ENCODE data around the gene LIX1. TPM values are rescaled to one million over a fixed set of nuclear protein-coding genes. Genes with fewer than 3 reads are reported as not detected.

LIX1 gene
- total and polyA plus RNA-seq, 2 donors: 0.10 to 0.63 TPM

DNA sequence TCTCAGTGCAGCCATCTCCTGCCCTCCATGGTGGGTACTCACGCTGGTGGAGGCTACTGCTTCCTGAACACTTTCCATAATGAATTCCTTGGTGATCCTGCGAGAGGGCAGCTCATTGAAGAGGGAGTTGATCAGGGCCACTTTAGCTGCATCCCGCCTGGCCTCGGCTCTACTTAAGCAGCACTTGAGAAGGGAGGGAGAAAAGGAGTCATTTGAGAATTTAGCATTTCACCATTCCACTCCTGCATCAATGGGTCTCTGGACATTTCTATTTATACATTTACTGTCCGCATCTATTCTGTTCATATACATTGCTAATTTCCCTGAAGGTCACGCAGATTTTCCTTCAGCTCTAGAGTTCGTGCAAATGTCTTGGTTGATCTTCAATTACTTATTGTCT is 35.1 kb downstream of the LIX1 start:
- H3K36me3 ChIP-seq (ENCODE audit: insufficient read depth): no peaks in the 10 kb centered on the region
- no peak overlapping the region for H3K4me3 ChIP-seq (ENCODE audit: low read depth, low read length)
- 91% methylated on average over 7 of the region's 7 CpGs for WGBS
- no peak overlapping the region for H3K27ac ChIP-seq (ENCODE audit: low read depth)
- no peak for DNase-seq (ENCODE audit: extremely low spot score)
- no peaks in the 10 kb centered on the region for H3K4me1 ChIP-seq (ENCODE audit: insufficient read depth)

DNA sequence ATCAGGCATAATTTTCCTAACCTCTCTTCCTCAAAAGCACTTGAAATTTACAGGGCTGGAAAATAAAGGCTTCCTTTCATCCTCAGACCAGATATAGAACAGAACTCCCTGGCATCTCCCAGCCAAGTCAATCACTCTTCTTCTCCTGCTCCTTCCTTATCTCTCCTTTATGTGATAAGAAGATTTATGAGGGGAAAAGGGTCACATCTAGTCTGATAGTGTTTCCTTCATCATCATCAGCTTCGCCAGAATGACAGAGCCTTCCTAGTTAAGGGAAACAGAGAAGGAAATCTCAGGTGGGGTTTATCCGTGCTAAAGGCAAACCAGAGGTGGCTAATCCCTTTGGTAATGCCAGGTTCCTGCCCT is 36.2 kb downstream of the LIX1 start:
- Histone ChIP-seq H3K36me3 (ENCODE audit: insufficient read depth) (no peaks in the 10 kb centered on the region), H3K4me1 (ENCODE audit: insufficient read depth) (no peaks in the 10 kb centered on the region), H3K27ac (ENCODE audit: low read depth) (no peak overlapping the region), H3K4me3 (ENCODE audit: low read depth, low read length) (no peak overlapping the region)
- no peak for DNase-seq (ENCODE audit: extremely low spot score)
- 58% methylated on average over 2 of the region's 2 CpGs for WGBS

DNA sequence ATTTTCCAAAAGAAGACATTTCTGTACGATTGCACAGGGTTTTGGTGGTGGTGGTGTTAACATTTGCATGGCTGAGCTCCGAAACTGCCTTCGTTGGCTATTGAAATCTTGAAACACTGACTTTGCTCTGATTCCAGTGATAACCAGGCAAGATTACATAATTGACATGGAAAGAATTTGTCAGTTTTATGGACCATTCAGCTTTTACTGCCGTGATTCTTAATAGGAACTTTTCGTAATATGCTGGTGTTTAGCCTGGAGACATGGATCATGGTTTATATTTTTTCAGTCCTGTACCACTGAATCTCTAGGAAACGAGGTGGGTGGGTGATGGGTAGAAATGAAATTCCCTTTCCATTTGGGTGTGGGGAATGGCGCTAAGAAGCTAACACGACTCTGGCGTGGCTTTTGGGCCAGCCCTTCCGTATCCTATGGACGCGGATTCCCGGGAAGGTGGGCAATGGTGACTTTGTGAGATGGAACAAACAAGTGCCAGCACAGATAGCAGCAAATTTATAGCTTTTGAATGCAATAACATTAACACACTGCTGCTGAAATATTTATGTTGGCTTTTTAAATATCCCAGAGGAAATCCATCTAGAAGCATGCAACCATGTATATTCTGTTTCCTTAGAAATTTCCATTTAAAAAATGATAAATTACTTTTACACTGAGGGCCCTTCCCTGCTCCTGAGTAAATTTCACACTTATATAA is 36.8 kb downstream of the LIX1 start:
- DNase-seq (ENCODE audit: extremely low spot score): no peak
- H3K4me1 ChIP-seq (ENCODE audit: insufficient read depth): no peaks in the 10 kb centered on the region
- no peaks in the 10 kb centered on the region for H3K36me3 ChIP-seq (ENCODE audit: insufficient read depth)
- no peak overlapping the region for H3K27ac ChIP-seq (ENCODE audit: low read depth)
- WGBS: 57% methylated on average over 13 of the region's 13 CpGs
- no peak overlapping the region for H3K4me3 ChIP-seq (ENCODE audit: low read depth, low read length)

DNA sequence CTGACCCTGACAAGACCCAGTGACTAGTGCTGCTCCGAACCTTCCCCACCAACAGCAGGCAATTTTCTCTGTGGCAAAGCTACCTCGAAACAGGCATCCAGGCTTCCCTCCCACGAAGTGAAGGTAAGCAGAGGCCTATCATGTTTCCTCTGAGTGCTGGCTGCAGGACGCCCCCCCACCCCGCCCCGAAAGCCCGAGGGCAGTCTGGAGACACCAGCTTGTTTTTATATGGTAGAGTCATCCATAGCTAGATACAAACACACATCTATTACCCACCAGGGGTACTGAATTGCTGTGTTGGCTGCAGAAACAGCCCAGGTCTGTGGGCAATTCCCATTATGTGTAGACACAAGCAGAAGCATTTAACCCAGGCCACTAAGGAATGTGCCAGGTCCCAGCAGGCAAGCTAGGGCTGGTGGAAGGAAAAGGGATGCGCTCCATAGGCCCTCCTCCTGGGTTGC is 40.4 kb downstream of the LIX1 start:
- H3K4me3 ChIP-seq (ENCODE audit: low read depth, low read length): no peak overlapping the region
- H3K4me1 ChIP-seq (ENCODE audit: insufficient read depth): no peaks in the 10 kb centered on the region
- H3K36me3 ChIP-seq (ENCODE audit: insufficient read depth): no peaks in the 10 kb centered on the region
- no peak overlapping the region for H3K27ac ChIP-seq (ENCODE audit: low read depth)
- WGBS: 66% methylated on average over 8 of the region's 8 CpGs
- no peak for DNase-seq (ENCODE audit: extremely low spot score)

DNA sequence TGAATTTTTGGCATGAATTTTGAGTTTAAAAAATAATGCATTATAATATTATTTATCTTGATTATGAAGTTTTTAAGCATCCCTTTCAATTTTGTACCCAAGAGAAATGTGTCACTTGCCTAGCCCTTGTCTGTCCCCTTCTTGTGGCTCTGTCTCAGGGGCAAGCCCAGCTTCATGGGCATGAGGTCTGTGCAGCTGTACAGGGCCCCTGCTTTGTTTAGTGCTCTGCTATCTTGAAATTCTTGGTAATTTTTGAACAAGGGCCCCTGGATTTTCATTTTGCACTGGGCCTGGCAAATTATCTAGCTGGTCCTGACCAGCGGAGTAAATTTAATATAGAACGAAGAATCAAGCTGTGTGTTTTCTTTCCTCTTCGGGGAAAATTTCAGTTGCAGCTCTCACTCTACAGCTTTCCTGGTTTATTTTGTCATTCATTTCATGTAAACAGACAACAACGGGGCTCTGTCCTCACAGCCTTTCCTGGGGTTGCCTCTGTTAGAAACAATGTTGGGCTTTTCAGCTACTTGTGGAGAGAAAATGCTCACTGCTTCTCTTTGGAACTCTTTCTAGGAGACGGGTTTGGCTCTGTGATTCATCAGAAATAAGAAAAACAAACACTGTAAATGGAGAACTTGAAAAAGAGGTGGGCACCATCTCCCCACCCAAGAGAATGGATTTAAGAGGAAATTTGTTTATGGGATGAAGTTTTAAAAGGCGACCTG is 41.1 kb downstream of the LIX1 start:
- DNase-seq (ENCODE audit: extremely low spot score): no peak
- no peaks in the 10 kb centered on the region for H3K4me1 ChIP-seq (ENCODE audit: insufficient read depth)
- 61% methylated on average over 6 of the region's 6 CpGs for WGBS
- no peak overlapping the region for H3K4me3 ChIP-seq (ENCODE audit: low read depth, low read length)
- no peak overlapping the region for H3K27ac ChIP-seq (ENCODE audit: low read depth)
- no peaks in the 10 kb centered on the region for H3K36me3 ChIP-seq (ENCODE audit: insufficient read depth)

DNA sequence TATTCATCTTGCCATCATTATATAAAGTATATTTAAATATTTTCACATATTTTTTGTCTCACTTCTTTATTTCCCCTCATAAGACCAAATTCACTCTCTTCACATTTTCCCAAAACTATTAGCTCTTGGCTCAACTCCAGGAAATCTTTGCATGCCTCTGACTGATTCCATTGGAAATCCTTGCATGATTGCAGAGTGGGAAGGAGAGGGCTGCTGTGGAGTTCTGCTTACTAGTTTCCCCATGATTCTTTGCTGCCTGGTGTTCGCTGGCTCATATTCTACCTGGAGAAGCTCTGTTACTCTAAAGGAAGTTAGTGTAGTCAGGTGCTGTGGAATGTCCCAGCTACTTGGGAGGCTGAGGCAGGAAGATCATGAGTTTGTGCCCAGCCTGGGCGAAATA is 41.9 kb downstream of the LIX1 start:
- WGBS: 67% methylated on average over 2 of the region's 2 CpGs
- H3K27ac ChIP-seq (ENCODE audit: low read depth): no peak overlapping the region
- H3K4me1 ChIP-seq (ENCODE audit: insufficient read depth): no peaks in the 10 kb centered on the region
- H3K36me3 ChIP-seq (ENCODE audit: insufficient read depth): no peaks in the 10 kb centered on the region
- DNase-seq (ENCODE audit: extremely low spot score): no peak
- H3K4me3 ChIP-seq (ENCODE audit: low read depth, low read length): no peak overlapping the region

DNA sequence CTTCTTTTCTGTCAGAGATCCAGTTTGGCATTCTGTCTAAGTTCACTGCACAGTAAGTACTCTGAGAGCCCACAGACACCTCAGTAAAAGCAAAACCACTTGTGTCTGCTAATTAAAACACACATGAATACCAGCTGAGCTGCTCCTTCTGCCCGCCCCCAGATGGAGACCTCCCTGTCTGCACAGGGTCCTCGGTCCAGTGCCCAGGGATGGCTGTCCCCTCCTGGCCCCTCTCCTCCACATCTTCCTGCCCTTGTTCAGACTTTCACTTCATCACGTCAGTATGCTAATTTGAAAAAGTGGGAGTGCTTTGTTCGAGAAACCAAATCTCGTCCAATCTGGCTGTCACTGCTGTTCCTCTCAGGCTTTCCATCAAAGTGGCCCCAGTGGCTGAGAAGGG is 43.5 kb downstream of the LIX1 start:
- no peak overlapping the region for H3K4me3 ChIP-seq (ENCODE audit: low read depth, low read length)
- H3K4me1 ChIP-seq (ENCODE audit: insufficient read depth): no peaks in the 10 kb centered on the region
- no peak overlapping the region for H3K27ac ChIP-seq (ENCODE audit: low read depth)
- no peaks in the 10 kb centered on the region for H3K36me3 ChIP-seq (ENCODE audit: insufficient read depth)
- DNase-seq (ENCODE audit: extremely low spot score): no peak
- 81% methylated on average over 5 of the region's 5 CpGs for WGBS

DNA sequence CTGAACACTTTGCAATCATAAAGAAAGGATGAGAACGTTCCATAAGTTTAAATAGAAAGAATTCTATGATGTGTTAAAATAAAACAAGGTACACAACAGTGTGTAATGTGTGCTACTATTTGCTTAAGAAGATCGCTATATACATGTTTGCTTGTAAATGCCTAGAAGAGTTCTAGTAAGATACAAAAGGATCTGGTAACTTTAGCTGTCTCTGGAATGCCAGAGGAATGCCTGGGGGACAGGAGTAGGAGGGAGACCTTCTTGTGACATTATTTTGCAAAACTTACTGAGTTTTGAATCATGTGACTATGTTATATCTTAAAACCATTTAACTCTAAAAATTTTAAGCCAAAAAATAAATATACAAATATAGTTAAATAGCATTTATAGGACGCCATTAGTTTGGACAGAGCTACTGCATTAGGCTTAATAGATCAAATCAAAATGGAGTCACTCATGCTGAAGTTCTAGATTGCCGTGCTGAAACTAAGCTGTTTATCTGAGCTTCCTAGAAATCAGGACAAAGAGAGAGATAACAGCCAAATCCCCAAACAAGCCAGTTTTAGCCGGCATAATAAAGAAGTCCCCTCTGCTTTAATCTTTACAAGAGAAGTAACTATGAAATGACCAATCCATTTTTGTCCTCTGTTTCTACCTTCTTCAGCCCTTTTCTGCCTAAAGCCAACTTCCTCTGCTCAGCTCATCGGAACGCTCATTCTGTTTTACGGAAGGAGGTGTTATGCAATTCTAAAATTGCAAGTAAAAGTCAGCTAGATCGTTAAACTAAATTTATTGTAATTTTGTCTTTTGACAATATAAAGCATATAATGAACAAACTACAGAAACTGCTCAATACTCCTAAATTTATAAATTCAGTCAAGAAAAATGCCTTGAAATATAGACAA is 44.8 kb downstream of the LIX1 start:
- WGBS: 67% methylated on average over 9 of the region's 9 CpGs
- Histone ChIP-seq H3K36me3 (ENCODE audit: insufficient read depth) (no peaks in the 10 kb centered on the region), H3K4me1 (ENCODE audit: insufficient read depth) (no peaks in the 10 kb centered on the region), H3K4me3 (ENCODE audit: low read depth, low read length) (no peak overlapping the region), H3K27ac (ENCODE audit: low read depth) (no peak overlapping the region)
- no peak for DNase-seq (ENCODE audit: extremely low spot score)

DNA sequence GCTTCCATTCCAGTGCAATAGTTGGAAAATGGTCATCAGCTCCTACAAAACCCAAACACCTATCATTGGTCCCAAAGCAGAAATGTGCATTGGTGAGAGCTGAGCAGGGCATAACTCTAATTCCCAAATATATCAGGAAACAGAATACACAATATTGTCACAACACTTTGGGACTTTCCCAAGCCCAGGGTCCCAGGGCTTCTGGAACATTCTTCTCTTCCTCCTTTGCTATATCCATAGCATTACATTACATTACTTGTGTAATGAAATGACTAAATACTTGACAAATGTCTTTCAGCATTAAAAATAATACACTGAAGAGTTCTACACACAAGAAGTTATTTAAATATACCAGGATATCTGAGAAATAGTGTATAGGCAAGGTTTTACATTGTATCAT is 45.6 kb downstream of the LIX1 start:
- Histone ChIP-seq H3K27ac (ENCODE audit: low read depth) (no peak overlapping the region), H3K4me1 (ENCODE audit: insufficient read depth) (no peaks in the 10 kb centered on the region), H3K36me3 (ENCODE audit: insufficient read depth) (no peaks in the 10 kb centered on the region), H3K4me3 (ENCODE audit: low read depth, low read length) (no peak overlapping the region)
- no peak for DNase-seq (ENCODE audit: extremely low spot score)

DNA sequence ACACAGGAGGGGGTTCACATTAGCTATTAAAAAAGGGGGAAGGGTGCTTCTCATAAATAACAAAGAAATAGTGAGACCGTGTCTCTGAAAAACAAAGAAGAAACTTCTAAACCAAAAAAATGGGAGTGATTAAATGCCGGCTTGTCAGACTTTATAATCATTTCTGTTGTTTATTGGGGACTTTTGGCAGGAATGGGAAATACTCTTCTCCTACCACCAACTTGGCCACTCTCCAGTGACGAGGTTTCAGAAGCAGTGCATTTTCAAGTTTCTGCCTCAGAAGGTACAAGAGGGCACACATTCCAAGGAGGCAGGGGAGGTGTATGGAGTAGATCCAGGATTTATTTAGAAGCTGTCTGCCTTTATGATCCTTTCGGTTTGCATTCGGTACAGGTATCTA is 46.2 kb downstream of the LIX1 start:
- 25% methylated on average over 5 of the region's 5 CpGs for WGBS
- Histone ChIP-seq H3K36me3 (ENCODE audit: insufficient read depth) (no peaks in the 10 kb centered on the region), H3K4me1 (ENCODE audit: insufficient read depth) (no peaks in the 10 kb centered on the region), H3K27ac (ENCODE audit: low read depth) (no peak overlapping the region), H3K4me3 (ENCODE audit: low read depth, low read length) (no peak overlapping the region)
- no peak for DNase-seq (ENCODE audit: extremely low spot score)

DNA sequence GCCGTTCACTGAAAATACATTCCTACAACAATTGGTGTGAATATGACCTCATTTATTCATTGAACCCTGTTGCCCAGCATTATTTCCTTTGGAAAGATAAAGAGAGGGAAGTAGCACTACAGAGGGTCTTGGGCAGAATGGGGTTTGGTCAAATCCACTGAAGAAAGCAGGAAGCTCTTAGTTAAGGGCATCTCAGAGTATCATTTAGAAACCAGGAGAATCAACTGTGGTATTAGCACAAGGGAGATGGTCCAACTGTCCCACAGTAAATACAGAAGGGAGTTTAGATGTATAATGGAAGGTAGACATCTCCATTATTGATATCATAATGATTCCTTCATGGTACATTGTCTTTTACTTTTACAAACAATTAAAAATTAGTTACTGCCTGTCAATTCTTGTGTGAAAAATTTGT is 47.1 kb downstream of the LIX1 start:
- no peak overlapping the region for H3K4me3 ChIP-seq (ENCODE audit: low read depth, low read length)
- no peak overlapping the region for H3K27ac ChIP-seq (ENCODE audit: low read depth)
- H3K4me1 ChIP-seq (ENCODE audit: insufficient read depth): no peaks in the 10 kb centered on the region
- H3K36me3 ChIP-seq (ENCODE audit: insufficient read depth): no peaks in the 10 kb centered on the region
- WGBS: 96% methylated on average over 1 of the region's 1 CpG
- DNase-seq (ENCODE audit: extremely low spot score): no peak

DNA sequence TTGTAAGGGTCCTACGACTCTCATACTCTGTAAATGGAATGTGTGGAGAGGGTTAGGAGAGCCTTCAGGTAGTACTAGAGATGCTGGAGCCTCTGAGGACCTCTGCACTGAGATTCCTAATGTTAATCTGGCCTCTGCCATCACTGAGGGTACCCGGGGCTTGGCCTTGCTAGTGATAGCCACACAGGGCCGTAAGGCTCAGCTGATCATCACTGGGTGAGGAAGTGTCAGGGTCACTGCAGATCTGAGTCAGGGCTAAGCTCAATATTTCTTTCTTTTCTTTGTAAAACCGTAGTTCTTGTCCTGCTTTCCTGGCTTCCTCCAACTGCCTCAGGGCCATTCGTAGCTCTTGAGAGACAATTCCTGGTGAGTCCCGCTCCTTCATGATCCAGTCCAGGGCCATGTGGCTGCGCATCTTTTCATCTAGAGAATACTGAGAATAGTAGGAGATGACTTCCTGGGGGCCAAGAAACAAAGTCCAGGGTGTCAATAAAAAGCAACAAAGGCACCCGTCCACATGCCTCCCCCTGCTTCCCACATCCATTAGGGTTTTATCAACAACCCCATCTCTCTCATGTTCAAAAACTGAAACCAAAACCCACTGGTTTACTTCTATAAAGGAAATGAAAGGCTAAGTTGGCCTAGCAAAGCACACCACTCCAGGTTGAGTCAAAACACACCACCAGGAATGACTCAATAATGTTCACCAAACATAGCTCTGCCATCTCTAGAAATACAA is 47.7 kb downstream of the LIX1 start:
- DNase-seq (ENCODE audit: extremely low spot score): no peak
- Histone ChIP-seq H3K36me3 (ENCODE audit: insufficient read depth) (no peaks in the 10 kb centered on the region), H3K4me3 (ENCODE audit: low read depth, low read length) (no peak overlapping the region), H3K27ac (ENCODE audit: low read depth) (no peak overlapping the region), H3K4me1 (ENCODE audit: insufficient read depth) (no peaks in the 10 kb centered on the region)
- WGBS: 86% methylated on average over 8 of the region's 8 CpGs

DNA sequence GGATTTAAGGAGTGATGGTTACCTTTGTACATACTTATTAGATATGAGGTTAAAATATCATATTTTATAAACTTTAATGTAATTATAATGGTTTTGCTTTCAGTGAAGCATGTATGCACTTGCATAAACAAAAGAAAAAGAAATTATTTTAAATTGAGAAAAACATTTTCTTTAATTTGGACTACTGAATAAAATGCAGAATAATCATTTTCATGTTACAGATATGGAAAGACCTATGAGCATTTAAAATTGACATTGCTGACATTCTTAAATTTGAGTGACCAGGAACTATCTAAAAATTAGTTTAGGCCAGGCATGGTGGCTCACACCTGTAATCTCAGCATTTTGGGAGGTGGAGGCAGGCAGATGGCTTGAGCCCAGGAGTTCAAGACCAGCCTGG is 49.2 kb downstream of the LIX1 start:
- DNase-seq (ENCODE audit: extremely low spot score): no peak
- Histone ChIP-seq H3K36me3 (ENCODE audit: insufficient read depth) (no peaks in the 10 kb centered on the region), H3K4me1 (ENCODE audit: insufficient read depth) (no peaks in the 10 kb centered on the region), H3K27ac (ENCODE audit: low read depth) (no peak overlapping the region), H3K4me3 (ENCODE audit: low read depth, low read length) (no peak overlapping the region)

Data from urinary bladder (tissue), 4 donors.